RWPE2 (cell line): ENCODE results near the gene WRAP73.
A peak's percentile ranks its signal among the peaks of the same experiment; 100 is the strongest.

Experiments used
- ATAC-seq: fragments of 200-7000 bp; cut with Tn5 transposase; 3 replicates; pipeline ENCODE4 v1.9.1; 2021; ENCODE audit warnings: low read depth
- DNase-seq: peaks from one replicate; pipeline ENCODE4 v3.0.0-alpha.2; 2020; ENCODE audit warnings: low spot score
- H3K27ac ChIP-seq: fragments of 450-650 bp; 2 replicates; pipeline ENCODE4 v1.5.1; 2017; ENCODE audit warnings: mild to moderate bottlenecking; ENCODE audit not compliant: poor library complexity, severe bottlenecking
- H3K27me3 ChIP-seq: fragments of 250-450 bp; sonication (Bioruptor Pico); 2 replicates; pipeline ENCODE4 v1.5.1; 2021; ENCODE audit warnings: mild to moderate bottlenecking, moderate library complexity; ENCODE audit not compliant: insufficient read depth, poor library complexity, severe bottlenecking
- H3K36me3 ChIP-seq: fragments of 250-450 bp; sonication (Bioruptor Pico); 2 replicates; pipeline ENCODE4 v1.5.1; 2020; ENCODE audit warnings: low read depth, mild to moderate bottlenecking, moderate library complexity
- H3K4me1 ChIP-seq: fragments of 250-450 bp; sonication (Bioruptor Pico); 2 replicates; pipeline ENCODE4 v1.5.1; 2021; ENCODE audit warnings: mild to moderate bottlenecking, moderate library complexity; ENCODE audit not compliant: insufficient read depth, poor library complexity, severe bottlenecking
- H3K4me3 ChIP-seq: fragments of 250-450 bp; sonication (Bioruptor Pico); 2 replicates; pipeline ENCODE4 v1.5.1; 2021; ENCODE audit warnings: mild to moderate bottlenecking, moderate library complexity; ENCODE audit not compliant: severe bottlenecking
- H3K9me3 ChIP-seq: fragments of 250-450 bp; sonication (Bioruptor Pico); 2 replicates; pipeline ENCODE4 v1.5.1; 2021; ENCODE audit warnings: mild to moderate bottlenecking, moderate library complexity; ENCODE audit not compliant: severe bottlenecking
- CTCF ChIP-seq: fragments of 450-650 bp; IDR thresholded peaks from one replicate; pipeline ENCODE4 v1.5.1; 2017; ENCODE audit warnings: mild to moderate bottlenecking, moderate library complexity; ENCODE audit not compliant: poor library complexity, severe bottlenecking

WRAP73 gene

DNA sequence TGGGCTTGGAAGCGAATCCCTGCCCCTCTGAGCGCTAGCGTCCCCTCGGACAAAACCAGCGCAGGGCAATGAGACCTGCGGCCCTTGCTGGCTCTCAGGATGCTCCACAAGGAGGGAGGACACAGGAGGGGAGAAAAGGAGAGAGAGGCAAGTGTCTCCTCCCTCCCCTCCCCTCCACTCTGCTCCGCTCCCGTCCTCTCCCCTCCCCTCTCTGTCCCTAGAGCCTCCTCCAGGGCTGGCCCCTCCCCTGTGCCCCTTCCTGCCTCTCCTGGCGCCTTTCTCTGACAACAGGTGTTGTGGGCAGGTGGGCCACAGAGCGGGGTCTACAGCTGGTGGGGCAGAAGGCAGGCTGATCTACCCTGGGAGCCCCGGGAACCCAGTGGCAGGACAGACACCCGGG, 37.6 kb upstream of the WRAP73 start:
- peaks cover 14% of the 10 kb centered on the region for H3K4me1 ChIP-seq
- no peak for TF ChIP-seq CTCF
- H3K27me3 ChIP-seq, result no peaks in the 10 kb centered on the region
- DNase-seq (no peak), ATAC-seq (no peak)
- H3K36me3 ChIP-seq, result no peaks in the 10 kb centered on the region
- H3K27ac ChIP-seq, result no peak overlapping the region
- H3K9me3 ChIP-seq, result no peaks in the 10 kb centered on the region
- no peak overlapping the region for H3K4me3 ChIP-seq

- TF ChIP-seq CTCF, result no peak
- Histone ChIP-seq H3K36me3 (no peaks in the 10 kb centered on the region), H3K4me1 (peaks cover 16% of the 10 kb centered on the region), H3K27me3 (no peaks in the 10 kb centered on the region), H3K27ac (no peak overlapping the region), H3K4me3 (no peak overlapping the region), H3K9me3 (no peaks in the 10 kb centered on the region)
- ATAC-seq, result no peak
- DNase-seq, result no peak
These were observed 36.0 kb upstream of the WRAP73 start for GRCh38 chr1:3685906-3686305.

DNA sequence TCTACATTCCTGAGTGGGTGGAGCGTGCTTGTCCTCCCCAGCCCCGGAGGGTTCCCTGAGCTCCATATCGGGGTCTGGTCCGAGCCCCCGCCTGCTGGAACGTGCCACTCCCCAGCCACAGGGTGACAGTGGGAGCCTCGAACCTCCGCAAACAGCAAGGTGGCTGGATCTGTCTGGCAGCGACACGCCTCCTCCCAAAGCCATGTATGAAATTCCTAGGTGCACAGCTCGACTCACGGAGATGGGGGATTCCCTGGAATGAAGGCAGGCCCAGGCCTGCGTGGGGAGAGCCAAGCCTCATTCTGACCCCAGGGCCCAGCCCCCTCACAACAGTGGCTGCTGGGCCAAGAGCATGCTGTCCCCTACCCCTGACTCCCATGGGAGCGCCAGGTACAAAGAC, 35.3 kb upstream of the WRAP73 start:
- no peaks in the 10 kb centered on the region for H3K27me3 ChIP-seq

GRCh38 chr1:3683992-3684391, 34.1 kb upstream of the WRAP73 start:
- TF ChIP-seq CTCF, result no peak
- Histone ChIP-seq H3K9me3 (no peaks in the 10 kb centered on the region), H3K27me3 (no peaks in the 10 kb centered on the region), H3K4me3 (no peak overlapping the region), H3K27ac (no peak overlapping the region), H3K4me1 (peaks cover 8% of the 10 kb centered on the region), H3K36me3 (no peaks in the 10 kb centered on the region)
- ATAC-seq (peak; percentile 38), DNase-seq (no peak)

More for the DNA sequence above, 35.3 kb upstream of the WRAP73 start:
- peaks cover 13% of the 10 kb centered on the region for H3K4me1 ChIP-seq
- TF ChIP-seq CTCF, result no peak
- no peak overlapping the region for H3K27ac ChIP-seq
- no peak overlapping the region for H3K4me3 ChIP-seq
- no peaks in the 10 kb centered on the region for H3K9me3 ChIP-seq
- DNase-seq (no peak), ATAC-seq (peak; percentile 62)
- no peaks in the 10 kb centered on the region for H3K36me3 ChIP-seq

DNA sequence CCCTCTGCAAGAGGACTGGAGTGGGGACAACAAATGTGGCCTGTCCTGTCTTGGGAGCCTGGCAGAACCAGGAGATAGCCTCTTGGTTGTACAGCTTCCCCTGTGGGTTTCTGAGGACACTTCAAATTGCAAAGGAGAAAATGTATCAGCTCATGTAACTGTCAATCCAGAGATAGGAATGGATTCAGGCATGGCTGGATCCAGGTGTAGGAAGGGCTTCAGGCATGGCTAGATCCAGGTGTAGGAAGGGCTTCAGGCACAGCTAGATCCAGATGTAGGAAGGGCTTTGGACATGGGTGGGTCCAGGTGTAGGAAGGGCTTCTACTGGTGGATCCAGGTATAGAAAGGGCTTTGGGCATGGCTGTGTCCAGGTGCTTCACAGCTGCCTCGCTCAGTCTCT, 33.3 kb upstream of the WRAP73 start:
- no peaks in the 10 kb centered on the region for H3K36me3 ChIP-seq
- H3K27ac ChIP-seq, result no peak overlapping the region
- no peaks in the 10 kb centered on the region for H3K9me3 ChIP-seq
- no peak for TF ChIP-seq CTCF
- peaks cover 12% of the 10 kb centered on the region for H3K4me1 ChIP-seq
- H3K4me3 ChIP-seq, result no peak overlapping the region
- DNase-seq (no peak), ATAC-seq (no peak)
- H3K27me3 ChIP-seq, result no peaks in the 10 kb centered on the region
